ENCODE data around the gene RRP9. TPM values are rescaled to one million over a fixed set of nuclear protein-coding genes. Genes with fewer than 3 reads are reported as not detected.
"Not testable (repeated sequence)": the region's sequence is repeated elsewhere in the genome, so short reads cannot be mapped to it uniquely, and the experiment has no call there.

Gene RRP9
- 22.5 and 24.8 TPM in 2 replicates for total RNA-seq

- peak within 1 kb of the TSS; percentile 87 for H3K4me3 ChIP-seq (ENCODE audit: low read depth, low read length)
- TF ChIP-seq CTCF (IDR thresholded peaks at IDR 0.05; ENCODE audit: insufficient read depth, low read depth, low read length): peak; percentile 99
- peak; percentile 100 for DNase-seq (ENCODE audit: low read depth)
These were observed at the start of gene RRP9, which contains the start of gene PARP3 for GRCh38 chr3:51941798-51942602. Gene RRP9 (minus strand): TSS chr3:51941904. CDS start chr3:51941867, 37 bp downstream. Gene PARP3 (plus strand): TSS chr3:51942363. CDS start chr3:51943356, 993 bp downstream.

GRCh38 chr3:51990501-51990971 is 48.8 kb upstream of the RRP9 start:
- not testable (repeated sequence) for DNase-seq (ENCODE audit: low read depth); H3K4me3 ChIP-seq (ENCODE audit: low read depth, low read length)

GRCh38 chr3:51988286-51989146 is 46.8 kb upstream of the RRP9 start:
- H3K4me3 ChIP-seq (ENCODE audit: low read depth, low read length): no peak overlapping the region
- TF ChIP-seq CTCF (IDR thresholded peaks at IDR 0.05; ENCODE audit: insufficient read depth, low read depth, low read length): no peak
- DNase-seq (ENCODE audit: low read depth): no peak

- no peak overlapping the region for H3K4me3 ChIP-seq (ENCODE audit: low read depth, low read length)
- no peak for DNase-seq (ENCODE audit: low read depth)
- TF ChIP-seq CTCF (IDR thresholded peaks at IDR 0.05; ENCODE audit: insufficient read depth, low read depth, low read length): no peak
These were observed 45.9 kb upstream of the RRP9 start for GRCh38 chr3:51987568-51987967.

GRCh38 chr3:51986010-51986947 is 44.6 kb upstream of the RRP9 start:
- no peak for DNase-seq (ENCODE audit: low read depth)
- H3K4me3 ChIP-seq (ENCODE audit: low read depth, low read length): no peak overlapping the region
- TF ChIP-seq CTCF (IDR thresholded peaks at IDR 0.05; ENCODE audit: insufficient read depth, low read depth, low read length): no peak

- H3K4me3 ChIP-seq (ENCODE audit: low read depth, low read length): no peak overlapping the region
- TF ChIP-seq CTCF (IDR thresholded peaks at IDR 0.05; ENCODE audit: insufficient read depth, low read depth, low read length): no peak
These were observed 43.4 kb upstream of the RRP9 start for GRCh38 chr3:51985063-51985462.

More at GRCh38 chr3:51985063-51985462, 43.4 kb upstream of the RRP9 start:
- DNase-seq (ENCODE audit: low read depth): no peak
